H9 (cell line): Measurements from ENCODE around the gene SHB. TPM values are rescaled to one million over a fixed set of nuclear protein-coding genes. Genes with fewer than 3 reads are reported as not detected.

Experiments
- DNase-seq: peaks from one replicate; pipeline ENCODE4 v3.0.0-alpha.2; 2017
- H2AFZ ChIP-seq: one replicate; pipeline ENCODE4 v1.6.1; 2013; ENCODE audit warnings: mild to moderate bottlenecking, low read length, control low read depth, moderate library complexity
- H2AK5ac ChIP-seq: 2 replicates; pipeline ENCODE4 v1.6.1; 2013; ENCODE audit warnings: low read length, control low read depth, mixed read lengths; ENCODE audit not compliant: insufficient read length
- H2BK120ac ChIP-seq: one replicate; pipeline ENCODE4 v1.6.1; 2013; ENCODE audit warnings: low read depth, mild to moderate bottlenecking, low read length, control low read depth, inconsistent platforms; ENCODE audit not compliant: poor library complexity, severe bottlenecking
- H2BK12ac ChIP-seq: 2 replicates; pipeline ENCODE4 v1.6.1; 2013; ENCODE audit warnings: low read length, control low read depth, mixed read lengths, low read depth; ENCODE audit not compliant: insufficient read length
- H2BK15ac ChIP-seq: 2 replicates; pipeline ENCODE4 v1.6.1; 2013; ENCODE audit warnings: low read depth, low read length, control low read depth
- H2BK20ac ChIP-seq: one replicate; pipeline ENCODE4 v1.6.1; 2013; ENCODE audit warnings: low read depth, mild to moderate bottlenecking, low read length, control low read depth, inconsistent platforms; ENCODE audit not compliant: poor library complexity, severe bottlenecking
- H2BK5ac ChIP-seq: 2 replicates; pipeline ENCODE4 v1.6.1; 2013; ENCODE audit warnings: low read length, control low read depth, mixed read lengths; ENCODE audit not compliant: insufficient read length
- H3K14ac ChIP-seq: 2 replicates; pipeline ENCODE4 v1.6.1; 2013; ENCODE audit warnings: low read length, control low read depth; ENCODE audit not compliant: insufficient read depth
- H3K18ac ChIP-seq: 2 replicates; pipeline ENCODE4 v1.6.1; 2013; ENCODE audit warnings: low read depth, mild to moderate bottlenecking, mixed read lengths, low read length, control low read depth; ENCODE audit not compliant: insufficient read length
- H3K23ac ChIP-seq: 2 replicates; pipeline ENCODE4 v1.6.1; 2013; ENCODE audit warnings: low read length, control low read depth, mixed read lengths, low read depth; ENCODE audit not compliant: insufficient read length
- H3K23me2 ChIP-seq: 2 replicates; pipeline ENCODE4 v1.6.1; 2013; ENCODE audit warnings: low read depth, mild to moderate bottlenecking, mixed read lengths, low read length, control low read depth; ENCODE audit not compliant: insufficient read length, poor library complexity, severe bottlenecking
- H3K27ac ChIP-seq: 2 replicates; pipeline ENCODE4 v1.5.1; 2013; ENCODE audit warnings: low read length, control low read depth, mixed read lengths, low read depth; ENCODE audit not compliant: insufficient read length
- H3K27me3 ChIP-seq: 2 replicates; pipeline ENCODE4 v1.6.1; 2013; ENCODE audit warnings: low read length, control low read depth, inconsistent platforms; ENCODE audit not compliant: insufficient read depth
- H3K4ac ChIP-seq: 2 replicates; pipeline ENCODE4 v1.6.1; 2013; ENCODE audit warnings: low read depth, mild to moderate bottlenecking, control low read depth, inconsistent platforms, low read length, moderate library complexity
- H3K4me1 ChIP-seq: 2 replicates; pipeline ENCODE4 v1.6.1; 2013; ENCODE audit warnings: low read length, control low read depth, inconsistent platforms; ENCODE audit not compliant: insufficient read depth
- H3K4me2 ChIP-seq: 2 replicates; pipeline ENCODE4 v1.6.1; 2013; ENCODE audit warnings: low read length, control low read depth, mixed read lengths; ENCODE audit not compliant: insufficient read length, insufficient read depth
- H3K56ac ChIP-seq: 2 replicates; pipeline ENCODE4 v1.6.1; 2013; ENCODE audit warnings: low read depth, mild to moderate bottlenecking, mixed read lengths, low read length, control low read depth; ENCODE audit not compliant: insufficient read length
- H3K79me1 ChIP-seq: 2 replicates; pipeline ENCODE4 v1.6.1; 2013; ENCODE audit warnings: low read depth, mild to moderate bottlenecking, moderate library complexity, low read length, control low read depth, inconsistent platforms; ENCODE audit not compliant: insufficient read depth, poor library complexity, severe bottlenecking
- H3K79me2 ChIP-seq: 2 replicates; pipeline ENCODE4 v1.6.1; 2013; ENCODE audit warnings: low read length, control low read depth, inconsistent platforms; ENCODE audit not compliant: insufficient read depth
- H3K9ac ChIP-seq: 2 replicates; pipeline ENCODE4 v1.6.1; 2013; ENCODE audit warnings: low read length, control low read depth, mixed read lengths; ENCODE audit not compliant: insufficient read length; ENCODE audit errors: extremely low read depth
- H3K9me3 ChIP-seq: one replicate; pipeline ENCODE4 v1.6.1; 2013; ENCODE audit warnings: low read depth, low read length, inconsistent platforms; ENCODE audit not compliant: control insufficient read depth
- H3T11ph ChIP-seq: one replicate; pipeline ENCODE4 v1.6.1; 2013; ENCODE audit warnings: mild to moderate bottlenecking, low read length, control low read depth, inconsistent platforms
- H4K20me1 ChIP-seq: one replicate; pipeline ENCODE4 v1.6.1; 2013; ENCODE audit not compliant: control insufficient read depth, insufficient read length, insufficient read depth
- H4K5ac ChIP-seq: 2 replicates; pipeline ENCODE4 v1.6.1; 2013; ENCODE audit warnings: low read depth, mild to moderate bottlenecking, mixed read lengths, low read length, control low read depth; ENCODE audit not compliant: insufficient read length
- H4K8ac ChIP-seq: replicated peaks from 2 replicates; pipeline ENCODE4 v1.6.1; 2013; ENCODE audit warnings: low read length, control low read depth, mixed read lengths, low read depth; ENCODE audit not compliant: insufficient read length
- H4K91ac ChIP-seq: 2 replicates; pipeline ENCODE4 v1.6.1; 2013; ENCODE audit warnings: low read depth, mild to moderate bottlenecking, moderate library complexity, mixed read lengths, low read length, control low read depth; ENCODE audit not compliant: insufficient read length
- H3K27ac Mint-ChIP-seq, 3 experiments: 2 replicates in 2 of 3; 3 replicates in 1 of 3; pipeline ENCODE4 v1.8.0; 2020 to 2021; ENCODE audit warnings: mixed read lengths in 3 of 3, mild to moderate bottlenecking in 1 of 3, moderate library complexity in 1 of 3
- H3K27me3 Mint-ChIP-seq: 2 replicates; pipeline ENCODE4 v1.8.0; 2021; ENCODE audit warnings: low read depth, mild to moderate bottlenecking, moderate library complexity, mixed read lengths
- H3K36me3 Mint-ChIP-seq, 3 experiments: 2 replicates in 2 of 3; 3 replicates in 1 of 3; pipeline ENCODE4 v1.8.0; 2020 to 2021; ENCODE audit warnings: low read depth in 3 of 3, mixed read lengths in 3 of 3; ENCODE audit not compliant: insufficient read depth in 1 of 3
- H3K4me1 Mint-ChIP-seq, 2 experiments: 2 replicates each; pipeline ENCODE4 v1.8.0; 2020; ENCODE audit warnings: mixed read lengths in 2 of 2
- H3K4me3 Mint-ChIP-seq, 2 experiments: 2 replicates in 1 of 2; 3 replicates in 1 of 2; pipeline ENCODE4 v1.8.0; 2020 to 2021; ENCODE audit warnings: mild to moderate bottlenecking in 2 of 2, mixed read lengths in 2 of 2, moderate library complexity in 1 of 2
- H3K9me3 Mint-ChIP-seq, 2 experiments: 2 replicates in 1 of 2; 3 replicates in 1 of 2; pipeline ENCODE4 v1.8.0; 2020; ENCODE audit warnings: mild to moderate bottlenecking in 2 of 2, mixed read lengths in 2 of 2, moderate library complexity in 1 of 2
- CTCF ChIP-seq: fragments of 200-600 bp; sonication (generic); conservative IDR thresholded peaks from 3 replicates; pipeline ENCODE4 v1.8.0; 2021; ENCODE audit warnings: antibody characterized with exemption, mild to moderate bottlenecking
- WGBS: extraction: QIAGEN DNeasy Blood & Tissue Kit; methylation state at CpG from one replicate; pipeline ENCODE4 v1.1.7; 2013; ENCODE audit warnings: missing lambda C conversion rate, low lambda C conversion rate, mixed read lengths; ENCODE audit not compliant: insufficient read length; ENCODE audit errors: extremely low coverage; 5-methylcytosine and 5-hydroxymethylcytosine counted together
- total RNA-seq: library from RNA; stranded (reverse); gene quantifications from 2 replicates; pipeline ENCODE4 v1.2.1, GENCODE V29; 2021

SHB gene
- total RNA-seq, 1 experiment from 2014 or later: 14.6 TPM

GRCh38 chr9:37998881-37999587, 70.0 kb downstream of the SHB start:
- Histone ChIP-seq H2BK15ac (no peak overlapping the region), H4K8ac (no peak overlapping the region), H2BK12ac (no peak overlapping the region), H2AFZ (no peak overlapping the region), H3K56ac (no peak overlapping the region), H3K18ac (no peak overlapping the region), H3K79me1 (no peaks in the 10 kb centered on the region), H3K79me2 (no peaks in the 10 kb centered on the region), H3K9me3 (no peaks in the 10 kb centered on the region), H3K4ac (no peak overlapping the region), H3K4me2 (no peak overlapping the region), H2BK5ac (no peak overlapping the region), H4K5ac (no peak overlapping the region), H4K20me1 (no peaks in the 10 kb centered on the region), H2BK20ac (no peak overlapping the region), H3K23me2 (no peaks in the 10 kb centered on the region), H2AK5ac (no peak overlapping the region), H3K27me3 (no peaks in the 10 kb centered on the region), H3K14ac (no peak overlapping the region), H3K4me1 (no peaks in the 10 kb centered on the region), H3K23ac (no peak overlapping the region), H2BK120ac (no peak overlapping the region), H4K91ac (no peak overlapping the region), H3K27ac (no peak overlapping the region), H3T11ph (no peak overlapping the region), H3K9ac (no peak overlapping the region)
- no peak for TF ChIP-seq CTCF
- H3K27me3 Mint-ChIP-seq: no peaks in the 10 kb centered on the region
- H3K27ac Mint-ChIP-seq: peak overlapping the region; percentile 25 to 90 (median 71); a peak in 6 of 7 replicates
- H3K36me3 Mint-ChIP-seq: no peaks in the 10 kb centered on the region
- no peak for DNase-seq
- WGBS: no CpG with 5 or more reads among the region's 5 CpGs
- no peaks in the 10 kb centered on the region for H3K9me3 Mint-ChIP-seq
- no peak overlapping the region for H3K4me3 Mint-ChIP-seq
- peaks cover 16 to 41% of the 10 kb centered on the region in 2 experiments for H3K4me1 Mint-ChIP-seq
